ENCODE data around the gene GREB1. TPM values are rescaled to one million over a fixed set of nuclear protein-coding genes. Genes with fewer than 3 reads are reported as not detected.

GREB1 gene
- total RNA-seq, 1 donor from 2014 or later: 30.8 TPM

DNA sequence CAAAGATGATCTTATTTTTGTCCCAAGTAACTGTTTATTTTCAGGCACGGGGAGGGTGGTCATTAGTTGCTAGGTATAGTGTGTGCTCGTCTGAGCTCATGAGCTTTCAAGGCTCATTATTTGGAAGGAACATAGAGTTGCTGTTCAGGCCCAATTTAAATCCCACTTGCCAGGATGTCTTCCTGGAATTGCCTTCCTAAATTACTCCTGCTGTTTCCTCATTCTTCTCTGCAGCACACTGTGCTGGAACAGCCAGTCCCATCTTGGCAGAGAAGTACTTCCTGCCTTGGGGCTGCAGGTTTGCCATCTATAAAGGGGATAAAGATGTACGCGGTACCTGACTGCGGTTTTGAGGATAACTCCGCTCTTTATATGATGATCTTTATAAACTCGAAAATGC is 37.3 kb downstream of the GREB1 start:
- Histone ChIP-seq H3K79me2 (ENCODE audit: low read depth) (no peaks in the 10 kb centered on the region), H3K9ac (no peak overlapping the region), H3F3A (ENCODE audit: low read depth) (peaks cover 7% of the 10 kb centered on the region), H3K4me3 (no peak overlapping the region), H3K9me3 (ENCODE audit: low read depth) (no peaks in the 10 kb centered on the region), H3K4me1 (peaks cover 14% of the 10 kb centered on the region), H2AFZ (replicated peaks) (no peak overlapping the region), H3K27ac (peak overlapping the region; percentile 59), H3K36me3 (no peaks in the 10 kb centered on the region), H3K4me2 (no peak overlapping the region), H4K20me1 (ENCODE audit: low read depth) (peaks cover 11% of the 10 kb centered on the region), H3K27me3 (no peaks in the 10 kb centered on the region)
- TF ChIP-seq, protein P1, sequence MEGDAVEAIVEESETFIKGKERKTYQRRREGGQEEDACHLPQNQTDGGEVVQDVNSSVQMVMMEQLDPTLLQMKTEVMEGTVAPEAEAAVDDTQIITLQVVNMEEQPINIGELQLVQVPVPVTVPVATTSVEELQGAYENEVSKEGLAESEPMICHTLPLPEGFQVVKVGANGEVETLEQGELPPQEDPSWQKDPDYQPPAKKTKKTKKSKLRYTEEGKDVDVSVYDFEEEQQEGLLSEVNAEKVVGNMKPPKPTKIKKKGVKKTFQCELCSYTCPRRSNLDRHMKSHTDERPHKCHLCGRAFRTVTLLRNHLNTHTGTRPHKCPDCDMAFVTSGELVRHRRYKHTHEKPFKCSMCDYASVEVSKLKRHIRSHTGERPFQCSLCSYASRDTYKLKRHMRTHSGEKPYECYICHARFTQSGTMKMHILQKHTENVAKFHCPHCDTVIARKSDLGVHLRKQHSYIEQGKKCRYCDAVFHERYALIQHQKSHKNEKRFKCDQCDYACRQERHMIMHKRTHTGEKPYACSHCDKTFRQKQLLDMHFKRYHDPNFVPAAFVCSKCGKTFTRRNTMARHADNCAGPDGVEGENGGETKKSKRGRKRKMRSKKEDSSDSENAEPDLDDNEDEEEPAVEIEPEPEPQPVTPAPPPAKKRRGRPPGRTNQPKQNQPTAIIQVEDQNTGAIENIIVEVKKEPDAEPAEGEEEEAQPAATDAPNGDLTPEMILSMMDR (IDR thresholded peaks at IDR 0.05): no peak
- TF ChIP-seq EZH2 (IDR thresholded peaks at IDR 0.05) (no peak), EZH2phosphoT487 (IDR thresholded peaks at IDR 0.05) (no peak)
- no peaks in the 10 kb centered on the region for H3K9me3 Mint-ChIP-seq
- H3K27me3 Mint-ChIP-seq (ENCODE audit: insufficient read depth, low read depth): peaks cover 7% of the 10 kb centered on the region
- H3K4me1 Mint-ChIP-seq: peaks cover 29% of the 10 kb centered on the region
- peak overlapping the region; percentile 40 for H3K27ac Mint-ChIP-seq
- H3K4me3 Mint-ChIP-seq: no peak overlapping the region
- peaks cover 60% of the 10 kb centered on the region for H3K36me3 Mint-ChIP-seq
- DNase-seq (ENCODE audit: low spot score): no peak

DNA sequence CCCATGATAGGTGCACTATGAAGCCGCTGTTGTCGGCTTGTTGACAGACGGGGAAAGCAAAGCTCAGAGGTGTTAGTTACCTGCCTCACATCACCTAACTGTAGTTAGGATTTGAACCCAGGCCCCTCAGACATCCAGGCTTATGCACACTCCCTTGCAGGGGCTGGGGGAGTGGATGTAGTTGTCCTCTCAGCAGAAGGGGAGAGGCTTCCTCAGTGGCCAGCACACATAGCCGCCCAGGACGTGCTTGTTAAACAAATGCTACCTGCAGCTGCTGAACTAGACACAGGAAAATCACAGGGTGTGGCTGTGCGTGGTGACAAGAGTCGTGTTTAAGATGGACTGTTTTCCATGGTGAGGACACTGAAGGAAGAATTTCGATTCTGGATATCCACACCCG is 39.2 kb downstream of the GREB1 start:
- Histone ChIP-seq H3K79me2 (ENCODE audit: low read depth) (no peaks in the 10 kb centered on the region), H2AFZ (replicated peaks) (no peak overlapping the region), H4K20me1 (ENCODE audit: low read depth) (peaks cover 3% of the 10 kb centered on the region), H3K9ac (no peak overlapping the region), H3K4me1 (peaks cover 14% of the 10 kb centered on the region), H3K4me3 (no peak overlapping the region), H3F3A (ENCODE audit: low read depth) (peaks cover 7% of the 10 kb centered on the region), H3K4me2 (no peak overlapping the region), H3K36me3 (no peaks in the 10 kb centered on the region), H3K9me3 (ENCODE audit: low read depth) (no peaks in the 10 kb centered on the region), H3K27ac (no peak overlapping the region), H3K27me3 (no peaks in the 10 kb centered on the region)
- TF ChIP-seq EZH2phosphoT487 (IDR thresholded peaks at IDR 0.05) (no peak), EZH2 (IDR thresholded peaks at IDR 0.05) (no peak)
- TF ChIP-seq, protein P1 (IDR thresholded peaks at IDR 0.05): no peak
- no peak for DNase-seq (ENCODE audit: low spot score)
- peaks cover 31% of the 10 kb centered on the region for H3K4me1 Mint-ChIP-seq
- peaks cover 7% of the 10 kb centered on the region for H3K27me3 Mint-ChIP-seq (ENCODE audit: insufficient read depth, low read depth)
- no peaks in the 10 kb centered on the region for H3K9me3 Mint-ChIP-seq
- no peak overlapping the region for H3K4me3 Mint-ChIP-seq
- H3K36me3 Mint-ChIP-seq: peaks cover 59% of the 10 kb centered on the region
- H3K27ac Mint-ChIP-seq: peak overlapping the region; percentile 89

DNA sequence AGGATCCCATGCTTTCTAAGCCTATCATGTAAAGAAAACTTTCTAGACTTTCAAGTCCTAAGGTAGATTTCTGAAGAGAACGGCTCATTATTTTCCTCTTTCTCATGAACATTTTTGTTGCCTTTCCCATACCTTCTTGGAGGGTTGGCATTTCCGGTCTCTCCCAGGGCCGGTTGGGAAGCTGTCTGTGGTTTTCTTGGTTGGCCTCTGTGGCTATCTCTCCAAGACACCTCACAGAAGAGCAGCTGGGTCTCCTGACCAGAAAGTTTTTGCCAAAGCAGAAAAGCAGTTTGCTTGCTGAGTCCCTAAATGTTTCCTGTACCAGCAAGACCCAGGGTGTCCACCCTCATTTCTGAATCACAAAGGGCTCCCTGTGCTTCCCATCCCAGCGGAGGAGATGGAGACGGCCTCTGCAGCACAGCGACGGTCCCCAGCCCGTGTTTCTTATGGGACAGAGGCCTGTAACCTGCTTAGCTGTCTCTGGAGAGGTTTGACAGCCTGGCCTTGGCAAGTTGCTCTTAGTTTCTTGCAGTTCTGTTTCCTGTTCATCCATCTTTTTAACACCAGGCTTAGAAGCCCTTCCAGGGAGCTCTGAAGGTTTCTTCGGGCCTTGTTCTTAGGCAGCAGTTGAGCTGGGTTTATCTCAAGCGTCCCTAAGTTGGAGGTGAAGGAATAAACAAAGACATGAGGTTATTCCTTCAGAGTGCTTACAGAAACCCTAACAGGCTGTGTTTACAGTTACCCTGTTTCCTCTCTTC is 39.8 kb downstream of the GREB1 start:
- peaks cover 32% of the 10 kb centered on the region for H3K4me1 Mint-ChIP-seq
- no peaks in the 10 kb centered on the region for H3K36me3 ChIP-seq
- TF ChIP-seq EZH2 (IDR thresholded peaks at IDR 0.05) (no peak), EZH2phosphoT487 (IDR thresholded peaks at IDR 0.05) (no peak)
- TF ChIP-seq, protein P1 (IDR thresholded peaks at IDR 0.05): no peak
- no peaks in the 10 kb centered on the region for H3K27me3 ChIP-seq
- H3K9me3 ChIP-seq (ENCODE audit: low read depth): no peaks in the 10 kb centered on the region
- H3K4me2 ChIP-seq: no peak overlapping the region
- no peak overlapping the region for H3K4me3 ChIP-seq
- no peaks in the 10 kb centered on the region for H3K9me3 Mint-ChIP-seq
- no peak overlapping the region for H2AFZ ChIP-seq (replicated peaks)
- peaks cover 61% of the 10 kb centered on the region for H3K36me3 Mint-ChIP-seq
- H3K4me1 ChIP-seq: peaks cover 14% of the 10 kb centered on the region
- no peak for DNase-seq (ENCODE audit: low spot score)
- no peak overlapping the region for H3K4me3 Mint-ChIP-seq
- no peaks in the 10 kb centered on the region for H4K20me1 ChIP-seq (ENCODE audit: low read depth)
- peak overlapping the region; percentile 89 for H3K27ac Mint-ChIP-seq
- H3K79me2 ChIP-seq (ENCODE audit: low read depth): no peaks in the 10 kb centered on the region
- no peak overlapping the region for H3K9ac ChIP-seq
- H3K27me3 Mint-ChIP-seq (ENCODE audit: insufficient read depth, low read depth): peaks cover 7% of the 10 kb centered on the region
- peaks cover 7% of the 10 kb centered on the region for H3F3A ChIP-seq (ENCODE audit: low read depth)
- H3K27ac ChIP-seq: no peak overlapping the region
